ENCODE data around the gene EXO1. TPM values are rescaled to one million over a fixed set of nuclear protein-coding genes. Genes with fewer than 3 reads are reported as not detected.

The EXO1 gene
- 10 to 100 TPM; 21.7 to 30.9 TPM for total RNA-seq
- polyA plus RNA-seq (2013, experiment 1 of 2), result 21.8 TPM
- 16.9 TPM for polyA plus RNA-seq (2013, experiment 2 of 2)
- long read RNA-seq, experiment 1, partial matches to known transcripts, result 7 of 15 reads
- long read RNA-seq, experiment 1, other reads (novel, unspliced or antisense), result 7 of 15 reads
- long read RNA-seq, experiment 2, partial matches to known transcripts, result 2 of 24 reads
- long read RNA-seq, experiment 2, other reads (novel, unspliced or antisense), result 22 of 24 reads
- long read RNA-seq, experiment 3, partial matches to known transcripts, result 3 of 110 reads
- long read RNA-seq, experiment 3, other reads (novel, unspliced or antisense), result 105 of 110 reads
- long read RNA-seq, experiment 4, partial matches to known transcripts, result 3 of 5 reads
- long read RNA-seq, experiment 4, other reads (novel, unspliced or antisense), result 2 of 5 reads

DNA sequence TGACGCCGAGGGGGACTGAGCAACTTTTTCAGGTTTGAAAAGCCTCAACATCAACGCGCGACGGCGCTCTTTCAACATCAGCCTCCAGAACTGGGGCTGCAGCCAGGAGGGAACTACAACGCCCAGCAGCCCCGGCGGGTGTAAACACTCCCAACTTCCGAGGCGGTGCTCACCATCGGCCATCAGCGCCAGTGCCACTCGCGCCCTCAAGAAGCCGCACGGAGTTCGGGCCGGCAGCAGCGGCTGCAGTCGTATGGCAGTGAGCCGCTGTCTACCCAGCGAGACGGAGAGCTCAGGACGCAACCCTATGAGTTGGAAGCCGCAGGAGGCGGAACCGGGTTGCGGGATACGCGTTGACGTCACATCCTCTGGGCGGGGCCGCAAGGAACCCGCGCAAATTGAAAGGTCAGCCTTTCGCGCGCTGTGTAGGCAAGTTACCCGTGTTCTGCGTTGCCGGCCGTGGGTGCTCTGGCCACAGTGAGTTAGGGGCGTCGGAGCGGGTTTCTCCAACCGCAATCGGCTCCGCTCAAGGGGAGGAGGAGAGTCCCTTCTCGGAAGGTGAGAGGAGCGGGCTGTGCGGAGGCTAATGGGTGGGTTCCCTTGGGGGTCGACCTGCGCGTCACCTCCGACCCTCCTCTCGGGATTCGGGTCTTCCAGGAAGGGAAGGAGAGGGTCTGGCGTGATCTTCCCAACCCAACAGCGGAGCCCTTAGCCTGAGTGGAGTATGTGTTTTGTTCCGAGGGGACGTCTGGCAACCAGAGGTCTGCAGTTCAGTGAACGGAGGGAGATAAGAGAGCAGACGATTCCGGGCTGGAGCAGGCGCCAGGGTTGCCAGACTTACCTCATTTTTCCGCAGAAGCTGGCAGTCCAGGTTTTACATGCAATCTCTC is at the start of gene EXO1:
Gene EXO1 (plus strand): TSS at position 409 of the 890 bp plus-strand sequence. CDS start 2,222 bp downstream, outside the sequence.
- Mint-ChIP-seq H3K4me3 (peak within 1 kb of the TSS; percentile 89), H3K27me3 (ENCODE audit: insufficient read depth) (no peaks in the 10 kb centered on the region), H3K27ac (peak within 1 kb of the TSS; percentile 99), H3K9me3 (no peaks in the 10 kb centered on the region), H3K4me1 (peaks cover 19% of the 10 kb centered on the region), H3K36me3 (ENCODE audit: low read depth) (peaks cover 7% of the 10 kb centered on the region)
- no peaks in the 10 kb centered on the region for H3K9me3 ChIP-seq (ENCODE audit: control insufficient read depth, low read length)
- peak within 1 kb of the TSS; percentile 71 for H3K9ac ChIP-seq (ENCODE audit: extremely low read depth, low read length, poor library complexity, severe bottlenecking)
- WGBS, 2 experiments (ENCODE audit: insufficient coverage in 1 of 2, insufficient read length in 1 of 2), result 0% methylated on average over 27 to 68 of the region's 68 CpGs
- H3K4me1 ChIP-seq (ENCODE audit: control insufficient read depth, insufficient read depth, low read length), result no peaks in the 10 kb centered on the region
- H3K36me3 ChIP-seq (ENCODE audit: control insufficient read depth, insufficient read depth, low read length), result peaks cover 17% of the 10 kb centered on the region
- TF ChIP-seq, protein P1, sequence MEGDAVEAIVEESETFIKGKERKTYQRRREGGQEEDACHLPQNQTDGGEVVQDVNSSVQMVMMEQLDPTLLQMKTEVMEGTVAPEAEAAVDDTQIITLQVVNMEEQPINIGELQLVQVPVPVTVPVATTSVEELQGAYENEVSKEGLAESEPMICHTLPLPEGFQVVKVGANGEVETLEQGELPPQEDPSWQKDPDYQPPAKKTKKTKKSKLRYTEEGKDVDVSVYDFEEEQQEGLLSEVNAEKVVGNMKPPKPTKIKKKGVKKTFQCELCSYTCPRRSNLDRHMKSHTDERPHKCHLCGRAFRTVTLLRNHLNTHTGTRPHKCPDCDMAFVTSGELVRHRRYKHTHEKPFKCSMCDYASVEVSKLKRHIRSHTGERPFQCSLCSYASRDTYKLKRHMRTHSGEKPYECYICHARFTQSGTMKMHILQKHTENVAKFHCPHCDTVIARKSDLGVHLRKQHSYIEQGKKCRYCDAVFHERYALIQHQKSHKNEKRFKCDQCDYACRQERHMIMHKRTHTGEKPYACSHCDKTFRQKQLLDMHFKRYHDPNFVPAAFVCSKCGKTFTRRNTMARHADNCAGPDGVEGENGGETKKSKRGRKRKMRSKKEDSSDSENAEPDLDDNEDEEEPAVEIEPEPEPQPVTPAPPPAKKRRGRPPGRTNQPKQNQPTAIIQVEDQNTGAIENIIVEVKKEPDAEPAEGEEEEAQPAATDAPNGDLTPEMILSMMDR (conservative IDR thresholded peaks at IDR 0.05), result peak; percentile 51
- DNase-seq, result peak; percentile 96
- no peaks in the 10 kb centered on the region for H3K27me3 ChIP-seq (ENCODE audit: control insufficient read depth, insufficient read depth, low read length, poor library complexity, severe bottlenecking)
- peak within 1 kb of the TSS; percentile 91 for H3K4me3 ChIP-seq (ENCODE audit: low read length)
- H3K27ac ChIP-seq (ENCODE audit: low read depth, low read length), result peak within 1 kb of the TSS; percentile 89

DNA sequence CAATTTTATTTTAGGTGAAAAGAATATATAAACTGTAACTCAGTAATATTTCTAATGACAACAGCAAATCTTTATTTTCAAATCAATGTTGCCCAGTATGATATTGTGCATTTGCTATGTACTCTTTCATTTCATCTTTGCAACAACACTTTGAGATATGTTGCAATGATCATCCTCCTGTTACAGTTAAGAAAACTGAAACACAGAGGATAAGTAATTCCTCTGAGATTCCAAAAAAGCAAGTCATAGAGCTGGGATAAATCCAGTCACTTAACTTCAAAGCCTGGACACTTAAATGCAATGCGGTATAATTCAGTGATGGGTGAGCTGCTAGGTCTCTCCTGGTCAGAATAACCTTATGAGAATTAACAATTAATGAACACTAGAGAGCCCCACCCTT is 48.6 kb upstream of the EXO1 start:
- H3K9me3 Mint-ChIP-seq, result no peaks in the 10 kb centered on the region
- no peak overlapping the region for H3K4me3 Mint-ChIP-seq
- H3K4me1 Mint-ChIP-seq, result no peaks in the 10 kb centered on the region
- H3K27me3 Mint-ChIP-seq (ENCODE audit: insufficient read depth), result no peaks in the 10 kb centered on the region
- WGBS, 2 experiments (ENCODE audit: insufficient coverage in 1 of 2, insufficient read length in 1 of 2), result 86 to 97% methylated on average over 1 of the region's 1 CpG
- H3K36me3 Mint-ChIP-seq (ENCODE audit: low read depth), result no peaks in the 10 kb centered on the region
- no peak overlapping the region for H3K4me3 ChIP-seq (ENCODE audit: low read length)
- H3K27me3 ChIP-seq (ENCODE audit: control insufficient read depth, insufficient read depth, low read length, poor library complexity, severe bottlenecking), result peaks cover 9% of the 10 kb centered on the region
- no peaks in the 10 kb centered on the region for H3K36me3 ChIP-seq (ENCODE audit: control insufficient read depth, insufficient read depth, low read length)
- TF ChIP-seq, protein P1 (conservative IDR thresholded peaks at IDR 0.05), result no peak
- H3K9ac ChIP-seq (ENCODE audit: extremely low read depth, low read length, poor library complexity, severe bottlenecking), result no peak overlapping the region
- no peak overlapping the region for H3K27ac ChIP-seq (ENCODE audit: low read depth, low read length)
- DNase-seq, result no peak
- no peak overlapping the region for H3K27ac Mint-ChIP-seq
- H3K4me1 ChIP-seq (ENCODE audit: control insufficient read depth, insufficient read depth, low read length), result no peaks in the 10 kb centered on the region
- no peaks in the 10 kb centered on the region for H3K9me3 ChIP-seq (ENCODE audit: control insufficient read depth, low read length)

DNA sequence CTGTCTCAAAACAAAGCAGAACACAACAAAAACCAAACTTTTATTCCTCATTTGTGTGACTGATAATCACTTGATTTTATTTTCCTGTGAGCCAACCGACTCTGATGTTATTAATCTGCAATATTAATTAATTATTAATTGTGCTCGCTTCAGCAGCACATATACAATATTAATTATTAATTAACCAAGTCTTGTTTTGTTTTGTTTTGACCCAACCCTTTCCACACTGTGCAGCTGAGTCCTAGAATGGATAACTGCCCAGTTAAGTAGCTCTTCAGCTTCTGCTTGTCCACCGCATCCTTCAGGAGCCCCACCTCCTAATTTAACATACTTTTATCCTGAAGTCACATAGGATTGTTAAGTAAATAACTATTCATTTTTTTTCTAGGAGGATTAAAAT is 47.4 kb upstream of the EXO1 start:
- H3K27me3 ChIP-seq (ENCODE audit: control insufficient read depth, insufficient read depth, low read length, poor library complexity, severe bottlenecking), result peaks cover 9% of the 10 kb centered on the region
- Mint-ChIP-seq H3K4me1 (no peaks in the 10 kb centered on the region), H3K9me3 (no peaks in the 10 kb centered on the region), H3K27ac (no peak overlapping the region), H3K27me3 (ENCODE audit: insufficient read depth) (peaks cover 1% of the 10 kb centered on the region), H3K36me3 (ENCODE audit: low read depth) (no peaks in the 10 kb centered on the region), H3K4me3 (no peak overlapping the region)
- H3K9ac ChIP-seq (ENCODE audit: extremely low read depth, low read length, poor library complexity, severe bottlenecking), result no peak overlapping the region
- TF ChIP-seq, protein P1 (conservative IDR thresholded peaks at IDR 0.05), result no peak
- DNase-seq, result no peak
- no peaks in the 10 kb centered on the region for H3K36me3 ChIP-seq (ENCODE audit: control insufficient read depth, insufficient read depth, low read length)
- no peak overlapping the region for H3K4me3 ChIP-seq (ENCODE audit: low read length)
- no peaks in the 10 kb centered on the region for H3K9me3 ChIP-seq (ENCODE audit: control insufficient read depth, low read length)
- no peak overlapping the region for H3K27ac ChIP-seq (ENCODE audit: low read depth, low read length)
- no peaks in the 10 kb centered on the region for H3K4me1 ChIP-seq (ENCODE audit: control insufficient read depth, insufficient read depth, low read length)
- 100% methylated on average over 1 of the region's 3 CpGs; no CpG with 5 or more reads in 1 of the 2 experiments for WGBS, 2 experiments (ENCODE audit: insufficient coverage in 1 of 2, insufficient read length in 1 of 2)

All from endodermal cell (in vitro differentiated cells).